Spleen (tissue), 11 donors: Measurements from ENCODE around the gene LRP2. TPM values are rescaled to one million over a fixed set of nuclear protein-coding genes. Genes with fewer than 3 reads are reported as not detected.

Experiments used
- DNase-seq: peaks from one replicate; pipeline ENCODE4 v3.0.0-alpha.2; 2020
- H3K27ac ChIP-seq, 8 donors: fragments of 200-600 bp; sonication (generic) in 7 of 8; 1 replicate in 4 of 8; 2 replicates in 4 of 8; pipeline versions ENCODE4 v1.5.0 to v1.8.0; 2016 to 2021; ENCODE audit warnings: inconsistent platforms in 4 of 8, mild to moderate bottlenecking in 4 of 8, moderate library complexity in 1 of 8
- H3K27me3 ChIP-seq, 7 donors: fragments of 200-600 bp; sonication (generic) in 6 of 7; replicated peaks in 1 of 7; 1 replicate in 4 of 7; 2 replicates in 3 of 7; pipeline versions ENCODE4 v1.5.0 to v1.8.0; 2016 to 2021; ENCODE audit warnings: inconsistent platforms in 3 of 7, mild to moderate bottlenecking in 1 of 7
- H3K36me3 ChIP-seq, 6 donors: fragments of 200-600 bp; sonication (generic) in 5 of 6; 1 replicate in 4 of 6; 2 replicates in 2 of 6; pipeline versions ENCODE4 v1.5.0 to v1.8.0; 2016 to 2021; ENCODE audit warnings: inconsistent platforms in 2 of 6
- H3K4me1 ChIP-seq, 6 donors: fragments of 200-600 bp; sonication (generic) in 5 of 6; 1 replicate in 3 of 6; 2 replicates in 3 of 6; pipeline versions ENCODE4 v1.5.0 to v1.8.0; 2016 to 2021; ENCODE audit warnings: inconsistent platforms in 3 of 6
- H3K4me3 ChIP-seq, 8 donors: fragments of 200-600 bp; sonication (generic) in 7 of 8; 1 replicate in 4 of 8; 2 replicates in 4 of 8; pipeline versions ENCODE4 v1.5.0 to v1.8.0; 2016 to 2021; ENCODE audit warnings: inconsistent platforms in 4 of 8, mild to moderate bottlenecking in 4 of 8, moderate library complexity in 2 of 8
- H3K9me3 ChIP-seq, 8 donors: fragments of 200-600 bp; sonication (generic) in 7 of 8; 1 replicate in 4 of 8; 2 replicates in 4 of 8; pipeline versions ENCODE4 v1.5.0 to v1.8.0; 2016 to 2021; ENCODE audit warnings: inconsistent platforms in 4 of 8
- CTCF ChIP-seq, 11 experiments: fragments of 200-600 bp in 7 of 11; fragments of 450-650 bp in 4 of 11; sonication (generic) in 4 of 11; IDR thresholded peaks in 8 of 11; conservative IDR thresholded peaks in 3 of 11; 1 replicate in 7 of 11; 2 replicates in 4 of 11; pipeline versions ENCODE4 v1.4.0 to v1.8.0; 2016 to 2021; ENCODE audit warnings: antibody characterized with exemption in 11 of 11, inconsistent platforms in 4 of 11, mild to moderate bottlenecking in 1 of 11
- POLR2A ChIP-seq, 3 donors: fragments of 450-650 bp; IDR thresholded peaks; one replicate each; pipeline ENCODE4 v1.5.1; 2017; ENCODE audit warnings: antibody characterized with exemption in 3 of 3, mild to moderate bottlenecking in 1 of 3
- POLR2AphosphoS5 ChIP-seq, 3 donors: sonication (generic); formaldehyde crosslinking; IDR thresholded peaks; one replicate each; pipeline ENCODE4 v1.5.1; 2017; ENCODE audit warnings: antibody characterized with exemption in 3 of 3
- whole genome bisulfite sequencing, 5 donors: extraction: QIAGEN DNeasy Blood & Tissue Kit in 3 of 5; methylation state at CpG; one replicate each; pipeline versions ENCODE4 v1.1.5 to v1.1.7; 2013 to 2018; 5-methylcytosine and 5-hydroxymethylcytosine counted together
- intact Hi-C: fragments of 100-400 bp; cut with DNase I; formaldehyde crosslinking; loops from one replicate; pipeline ENCODE4 v1.15.0; 2023; ENCODE audit warnings: low total_unique reads
- polyA plus RNA-seq, 3 donors: library from polyadenylated mRNA; stranded (reverse); fragments of 200-250 nt; gene quantifications; one replicate each; pipeline ENCODE4 v1.2.1, GENCODE V29; 2013
- total RNA-seq, 7 donors: library from RNA; depleted of rRNA in 3 of 7; stranded (reverse); fragments of >200 nt in 3 of 7; fragmentation: NEBNext Ultra II Directional in 4 of 7; extraction: Animal tissue kit (Norgen Biotek cat#: 25700) in 4 of 7; gene quantifications; one replicate each; pipeline versions ENCODE4 v1.1.0 to v1.2.1, GENCODE V29; 2016 to 2021
- donor health status: healthy with polysubstance abuse.
- donor health status: DM: no; HTN: no; CAD: no; lungs with moderate emphysema.
- donor health status: DM: no; HTN: no; CAD: no.
- donor health status: Bipolar disorder and iron deficiency.
- donor health status: healthy.
- donor health status: DM: no; HTN: no; CAD: no.
- donor health status: DM: yes; HTN: yes; CAD: no.

LRP2 gene
- total and polyA plus RNA-seq, 10 donors: not detected

GRCh38 chr2:169091256-169091655 lies 271.1 kb downstream of the LRP2 start:
- peak overlapping the region in 1 of 8 donors; percentile 61 for H3K27ac ChIP-seq
- no peaks in the 10 kb centered on the region for H3K27me3 ChIP-seq
- 63 to 92% (median 79%) methylated on average over 3 of the region's 3 CpGs for WGBS, 5 donors
- no peaks in the 10 kb centered on the region for H3K9me3 ChIP-seq
- intact Hi-C loops: no loop called here
- TF ChIP-seq CTCF (IDR thresholded peaks at IDR 0.05 in 8 of 11, conservative IDR thresholded peaks at IDR 0.05 in 3 of 11) (no peak), POLR2AphosphoS5 (IDR thresholded peaks at IDR 0.05) (no peak), POLR2A (IDR thresholded peaks at IDR 0.05) (no peak)
- no peak for DNase-seq
- peaks cover 0 to 39% (median 2%) of the 10 kb centered on the region in 6 donors for H3K4me1 ChIP-seq
- no peaks in the 10 kb centered on the region for H3K36me3 ChIP-seq
- H3K4me3 ChIP-seq: no peak overlapping the region

GRCh38 chr2:169090133-169090820 lies 272.1 kb downstream of the LRP2 start:
- no peak for TF ChIP-seq POLR2AphosphoS5 (IDR thresholded peaks at IDR 0.05)
- TF ChIP-seq POLR2A (IDR thresholded peaks at IDR 0.05): no peak
- TF ChIP-seq CTCF (IDR thresholded peaks at IDR 0.05 in 8 of 11, conservative IDR thresholded peaks at IDR 0.05 in 3 of 11): no peak
- no peaks in the 10 kb centered on the region for H3K36me3 ChIP-seq

GRCh38 chr2:169089182-169089581 lies 273.2 kb downstream of the LRP2 start:
- DNase-seq: no peak
- intact Hi-C loops: no loop called here
- no peaks in the 10 kb centered on the region for H3K27me3 ChIP-seq
- H3K4me1 ChIP-seq: peaks cover 0 to 27% (median 0%) of the 10 kb centered on the region in 6 donors
- TF ChIP-seq CTCF (IDR thresholded peaks at IDR 0.05 in 8 of 11, conservative IDR thresholded peaks at IDR 0.05 in 3 of 11) (no peak), POLR2AphosphoS5 (IDR thresholded peaks at IDR 0.05) (no peak), POLR2A (IDR thresholded peaks at IDR 0.05) (no peak)
- peak overlapping the region in 1 of 8 donors; percentile 61 for H3K27ac ChIP-seq
- 72 to 88% (median 79%) methylated on average over 2 of the region's 2 CpGs for WGBS, 5 donors
- H3K4me3 ChIP-seq: no peak overlapping the region
- no peaks in the 10 kb centered on the region for H3K36me3 ChIP-seq
- H3K9me3 ChIP-seq: peaks cover 0 to 6% (median 0%) of the 10 kb centered on the region in 8 donors

More at GRCh38 chr2:169090133-169090820, 272.1 kb downstream of the LRP2 start:
- intact Hi-C loops: no loop called here
- Histone ChIP-seq H3K27me3 (no peaks in the 10 kb centered on the region), H3K9me3 (peaks cover 0 to 4% (median 0%) of the 10 kb centered on the region in 8 donors), H3K27ac (peak overlapping the region in 2 of 8 donors; percentile 30 to 61), H3K4me3 (no peak overlapping the region), H3K4me1 (peaks cover 0 to 31% (median 1%) of the 10 kb centered on the region in 6 donors)
- no peak for DNase-seq
- WGBS, 5 donors: 56 to 76% (median 69%) methylated on average over 6 of the region's 6 CpGs

- H3K4me1 ChIP-seq: peaks cover 0 to 33% (median 3%) of the 10 kb centered on the region in 6 donors
- no peak overlapping the region for H3K4me3 ChIP-seq
- no peaks in the 10 kb centered on the region for H3K36me3 ChIP-seq
- no peak for TF ChIP-seq POLR2AphosphoS5 (IDR thresholded peaks at IDR 0.05)
- TF ChIP-seq POLR2A (IDR thresholded peaks at IDR 0.05): no peak
- no peak for TF ChIP-seq CTCF (IDR thresholded peaks at IDR 0.05 in 8 of 11, conservative IDR thresholded peaks at IDR 0.05 in 3 of 11)
- H3K9me3 ChIP-seq: peaks cover 0 to 6% (median 0%) of the 10 kb centered on the region in 8 donors
- intact Hi-C loops: no loop called here
- H3K27me3 ChIP-seq: no peaks in the 10 kb centered on the region
- WGBS, 5 donors: 79 to 88% (median 84%) methylated on average over 6 of the region's 6 CpGs
- peak overlapping the region in 2 of 8 donors; percentile 2 to 48 for H3K27ac ChIP-seq
- DNase-seq: no peak
Measured at GRCh38 chr2:169087757-169088379, 274.5 kb downstream of the LRP2 start.
